ENCODE measurements around the gene DYNLL2.
"Not testable (repeated sequence)": the region's sequence is repeated elsewhere in the genome, so short reads cannot be mapped to it uniquely, and the experiment has no call there.

Gene DYNLL2

DNA sequence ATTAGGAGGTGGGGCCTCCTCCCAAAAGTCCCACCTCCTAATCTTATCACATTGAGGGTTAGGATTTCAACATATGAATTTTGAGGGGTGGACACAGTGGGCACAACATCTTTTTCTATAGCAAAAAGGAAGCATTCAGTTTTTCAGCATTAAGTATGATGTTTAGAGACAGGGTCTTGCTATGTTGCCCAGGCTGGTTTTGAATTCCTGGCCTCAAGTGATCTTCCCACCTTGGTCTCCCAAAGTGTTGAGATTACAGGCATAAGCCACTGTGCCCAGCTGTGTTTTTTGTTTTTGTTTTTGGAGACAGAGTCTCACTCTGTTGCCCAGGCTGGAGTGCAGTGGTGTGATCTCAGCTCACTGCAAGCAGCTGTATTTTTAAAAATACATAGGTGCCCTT is 18.7 kb downstream of the DYNLL2 start:
- not testable (repeated sequence) for DNase-seq (ENCODE audit: low read depth in 2 of 2, low spot score in 1 of 2)

DNA sequence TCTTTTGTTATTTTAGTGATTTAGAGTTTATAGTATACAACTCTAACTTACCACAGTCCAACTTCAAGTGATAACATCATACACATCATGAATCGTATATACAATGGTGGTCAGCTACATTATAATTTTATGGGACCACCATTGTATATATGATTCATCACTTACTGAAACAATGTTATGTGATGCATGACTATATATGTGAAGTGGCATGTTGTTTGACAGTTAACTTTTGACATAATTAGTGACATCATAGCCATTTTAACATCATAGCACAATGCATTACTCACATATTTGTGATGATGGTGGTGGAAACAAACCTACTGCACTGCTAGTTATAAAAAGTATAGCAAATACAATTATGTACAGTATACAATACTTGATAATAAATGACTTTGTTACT is 21.9 kb downstream of the DYNLL2 start:
- DNase-seq (ENCODE audit: low read depth in 2 of 2, low spot score in 1 of 2) = no peak

DNA sequence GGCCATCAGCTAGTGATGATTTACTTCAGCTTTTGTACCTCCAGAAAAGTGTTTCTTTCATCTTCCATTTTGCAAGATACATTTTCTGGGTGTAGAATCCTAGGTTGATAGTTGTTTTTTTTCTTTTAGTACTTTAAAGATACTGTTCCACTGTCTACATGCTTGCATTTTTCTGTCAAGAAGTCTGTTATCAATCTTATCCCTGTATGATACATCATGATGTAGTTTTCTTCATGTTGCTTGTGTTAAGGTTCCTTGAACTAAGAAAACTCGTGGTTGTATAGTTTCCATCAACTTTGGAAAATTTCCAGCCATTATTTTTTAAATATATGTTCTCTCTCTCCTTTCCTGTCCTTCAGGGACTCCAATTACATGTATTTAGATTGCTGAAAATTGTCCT is 24.1 kb downstream of the DYNLL2 start:
- DNase-seq (ENCODE audit: low read depth in 2 of 2, low spot score in 1 of 2) = no peak

DNA sequence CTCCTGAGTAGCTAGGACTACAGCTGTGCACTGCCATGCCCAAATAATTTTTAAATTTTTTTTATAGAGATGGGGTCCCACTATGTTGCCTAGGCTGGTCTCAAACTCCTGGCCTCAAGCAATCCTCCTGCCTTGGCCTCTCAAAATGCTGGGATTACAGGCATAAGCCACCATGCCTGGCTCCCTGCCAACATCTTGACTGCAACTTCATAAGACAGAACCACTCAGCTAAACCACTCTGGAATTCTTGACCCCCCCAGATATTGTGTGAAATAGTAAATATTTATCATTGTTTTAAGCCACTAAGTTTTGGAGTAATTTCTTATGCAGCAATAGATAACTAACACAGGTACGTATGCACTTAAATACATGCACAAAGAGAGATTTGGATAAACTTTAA is 26.0 kb downstream of the DYNLL2 start:
- no peak for DNase-seq (ENCODE audit: low read depth in 2 of 2, low spot score in 1 of 2)

GRCh38 chr17:58110012-58110411 is 26.8 kb downstream of the DYNLL2 start:
- DNase-seq (ENCODE audit: low read depth in 2 of 2, low spot score in 1 of 2) = no peak

DNA sequence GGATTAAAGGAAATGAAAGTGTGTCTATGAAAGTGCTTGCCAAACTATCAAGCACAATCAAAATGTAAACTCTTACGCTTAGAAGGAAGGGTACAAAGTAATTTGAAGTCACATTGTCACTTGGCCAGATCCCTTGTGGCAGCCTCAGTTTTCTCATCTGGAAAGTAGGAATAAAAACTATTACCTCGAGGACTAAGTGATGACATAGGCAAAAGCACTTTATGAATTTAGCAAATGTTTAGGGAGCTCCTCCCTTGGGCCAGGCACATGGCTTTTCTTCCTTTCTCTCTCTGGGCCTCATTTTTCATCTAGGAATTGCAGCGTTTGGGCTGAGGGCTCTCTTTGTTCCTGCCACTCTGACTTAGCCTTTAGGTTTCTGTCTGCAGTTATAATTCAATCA is 28.5 kb downstream of the DYNLL2 start:
- no peak for DNase-seq (ENCODE audit: low read depth in 2 of 2, low spot score in 1 of 2)

GRCh38 chr17:58112970-58113631 is 29.9 kb downstream of the DYNLL2 start:
- peak; percentile 56 to 90 for DNase-seq (ENCODE audit: low read depth in 2 of 2, low spot score in 1 of 2)

GRCh38 chr17:58113947-58114346 is 30.7 kb downstream of the DYNLL2 start:
- DNase-seq (ENCODE audit: low read depth in 2 of 2, low spot score in 1 of 2) = no peak

- no peak for DNase-seq (ENCODE audit: low read depth in 2 of 2, low spot score in 1 of 2)
Measured at GRCh38 chr17:58117382-58117781, 34.2 kb downstream of the DYNLL2 start.

DNA sequence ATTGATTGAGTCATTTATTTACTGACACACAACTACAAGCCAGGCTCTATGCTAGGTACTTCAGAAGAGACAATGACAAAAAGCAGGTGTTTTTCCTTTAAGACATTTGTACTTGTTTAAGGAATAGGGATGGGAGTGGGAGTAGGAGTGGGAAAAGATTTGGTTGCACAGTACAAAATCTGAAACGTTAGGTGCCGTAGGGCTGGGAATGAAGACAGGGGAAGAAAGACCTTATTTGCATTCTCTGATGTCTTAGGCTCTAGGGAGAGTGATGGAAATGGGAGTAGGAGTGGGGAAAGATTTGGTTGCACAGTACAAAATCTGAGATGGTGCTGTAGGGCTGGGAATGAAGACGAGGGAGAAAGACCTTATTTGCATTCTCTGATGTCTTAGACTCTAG is 36.3 kb downstream of the DYNLL2 start:
- DNase-seq (ENCODE audit: low read depth in 2 of 2, low spot score in 1 of 2) = no peak

GRCh38 chr17:58120195-58120822 is 37.1 kb downstream of the DYNLL2 start:
- no peak for DNase-seq (ENCODE audit: low read depth in 2 of 2, low spot score in 1 of 2)

DNA sequence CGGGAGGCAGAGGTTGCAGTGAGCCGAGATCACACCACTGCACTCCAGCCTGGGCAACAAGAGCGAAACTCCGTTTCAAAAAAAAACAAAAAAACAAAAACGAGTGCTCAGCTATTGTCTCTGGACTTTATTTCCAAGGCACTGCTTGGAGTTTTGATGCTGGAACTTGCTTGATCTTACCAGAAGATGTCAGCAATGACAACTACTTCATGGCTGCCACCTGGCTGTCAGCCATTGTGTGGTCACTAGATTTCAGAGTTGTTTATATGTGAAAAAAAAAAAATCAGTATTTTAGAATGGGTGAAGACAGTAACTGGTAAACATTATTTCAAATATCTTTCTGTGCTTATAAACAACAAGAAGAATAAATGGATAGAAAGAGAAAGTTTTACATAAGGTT is 38.7 kb downstream of the DYNLL2 start:
- no peak for DNase-seq (ENCODE audit: low read depth in 2 of 2, low spot score in 1 of 2)

DNA sequence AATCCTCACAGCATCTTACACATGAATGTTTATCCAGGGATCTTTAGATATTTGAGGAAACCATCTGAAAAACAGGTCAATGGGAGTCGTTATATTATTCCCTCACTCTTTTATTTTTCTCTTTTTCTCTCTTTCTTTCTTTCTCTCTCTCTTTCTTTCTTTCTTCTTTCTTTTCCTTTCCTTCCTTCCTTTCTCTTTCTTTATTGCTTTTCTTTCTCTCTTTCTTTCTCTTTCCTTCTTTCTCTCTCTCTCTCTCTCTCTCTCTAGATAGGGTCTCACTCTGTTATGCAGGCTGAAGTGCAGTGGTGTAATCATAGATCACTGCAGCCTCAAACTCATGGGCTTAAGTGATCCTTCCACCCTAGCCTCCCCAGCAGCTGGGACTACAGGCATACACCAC is 44.6 kb downstream of the DYNLL2 start:
- no peak for DNase-seq (ENCODE audit: low read depth in 2 of 2, low spot score in 1 of 2)

DNA sequence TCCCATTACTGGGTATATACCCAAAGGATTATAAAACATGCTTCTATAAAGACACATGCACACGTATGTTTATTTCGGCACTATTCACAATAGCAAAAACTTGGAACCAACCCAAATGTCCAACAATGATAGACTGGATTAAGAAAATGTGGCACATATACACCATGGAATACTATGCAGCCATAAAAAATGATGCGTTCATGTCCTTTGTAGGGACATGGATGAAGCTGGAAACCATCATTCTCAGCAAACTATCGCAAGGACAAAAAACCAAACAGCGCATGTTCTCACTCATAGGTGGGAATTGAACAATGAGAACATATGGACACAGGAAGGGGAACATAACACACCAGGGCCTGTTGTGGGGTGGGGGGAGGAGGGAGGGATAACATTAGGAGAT is 49.5 kb downstream of the DYNLL2 start:
- DNase-seq (ENCODE audit: low read depth in 2 of 2, low spot score in 1 of 2) = not testable (repeated sequence)

- DNase-seq (ENCODE audit: low read depth in 2 of 2, low spot score in 1 of 2) = no peak
Measured at GRCh38 chr17:58136669-58137279, 53.6 kb downstream of the DYNLL2 start.

DNA sequence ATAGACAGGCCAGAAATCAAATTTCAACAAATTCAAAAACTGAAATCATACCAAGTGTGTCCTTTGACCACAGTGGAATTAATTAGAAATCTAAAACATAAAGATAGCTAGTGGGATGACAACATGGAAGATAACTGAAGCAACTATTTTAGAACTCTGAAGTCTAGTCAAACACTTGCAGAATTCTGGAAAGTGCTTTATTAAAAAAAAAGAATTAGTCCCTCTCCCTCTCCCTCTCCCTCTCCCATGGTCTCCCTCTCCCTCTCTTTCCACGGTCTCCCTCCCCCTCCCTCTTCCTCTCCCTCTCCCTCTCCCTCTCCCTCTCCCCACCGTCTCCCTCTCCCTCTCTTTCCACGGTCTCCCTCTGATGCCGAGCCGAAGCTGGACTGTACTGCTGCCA is 58.3 kb downstream of the DYNLL2 start:
- DNase-seq (ENCODE audit: low read depth in 2 of 2, low spot score in 1 of 2) = no peak

- DNase-seq (ENCODE audit: low read depth in 2 of 2, low spot score in 1 of 2) = not testable (repeated sequence)
Measured at GRCh38 chr17:58143335-58143734, 60.1 kb downstream of the DYNLL2 start.

DNA sequence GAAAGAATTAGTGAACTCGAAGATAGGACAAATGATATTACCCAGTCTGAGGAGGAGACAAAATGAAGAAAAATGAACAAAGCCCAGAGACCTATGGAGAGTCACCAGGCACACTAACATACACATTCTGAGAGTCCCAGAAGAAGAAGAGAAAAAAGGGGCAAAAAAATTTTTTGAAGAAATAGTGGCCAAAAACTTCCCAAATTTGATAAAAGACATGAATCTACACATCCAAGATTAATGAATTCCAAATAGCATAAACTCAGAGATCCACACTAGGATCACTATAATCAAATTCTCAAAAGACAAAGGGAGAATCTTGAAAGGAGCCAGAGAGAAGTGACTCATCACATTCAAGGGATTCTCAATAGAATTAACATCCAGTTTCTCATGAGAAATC is 61.6 kb downstream of the DYNLL2 start:
- no peak for DNase-seq (ENCODE audit: low read depth in 2 of 2, low spot score in 1 of 2)
